ENCODE measurements around the gene SSX2IP.
A peak's percentile ranks its signal among the peaks of the same experiment; 100 is the strongest.

SSX2IP gene

DNA sequence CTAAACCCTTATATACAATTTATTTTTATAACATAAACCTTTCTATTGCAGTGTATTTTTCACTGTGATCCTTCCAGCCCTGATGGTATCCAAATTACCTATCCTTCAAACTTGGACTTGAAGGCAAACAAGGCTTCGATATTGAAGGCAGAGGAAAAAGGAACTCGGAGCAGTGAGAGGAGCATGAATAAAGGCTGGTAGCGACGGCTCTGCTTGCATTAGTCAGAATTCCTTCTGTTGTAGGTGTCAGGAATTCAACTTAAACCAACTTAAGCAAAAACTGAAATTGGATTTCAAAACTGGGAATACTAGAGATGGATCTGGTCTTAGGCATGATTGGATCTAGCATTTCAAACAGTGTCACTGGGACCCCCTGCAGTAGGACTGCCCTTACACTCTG lies 17.8 kb upstream of the SSX2IP start:
- no peak for DNase-seq

DNA sequence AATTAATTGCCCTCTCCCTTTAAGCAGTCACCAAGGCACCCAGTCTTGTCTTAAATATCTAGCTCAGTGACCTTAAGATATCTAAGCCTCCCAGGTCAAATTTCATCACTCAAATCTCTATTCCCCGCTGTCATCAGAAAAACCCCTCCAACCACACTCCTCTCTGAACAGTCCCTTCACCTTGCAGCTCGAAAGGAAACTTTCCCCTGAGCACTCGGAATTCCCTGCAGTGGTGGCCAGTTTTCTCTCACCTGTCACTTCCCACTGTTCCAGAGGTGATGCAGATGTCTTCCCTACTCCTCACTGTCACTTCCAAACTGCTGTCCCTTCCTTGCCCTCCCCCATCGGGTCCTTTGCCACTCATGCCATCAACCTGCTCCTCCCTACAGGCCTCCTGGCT lies 15.3 kb upstream of the SSX2IP start:
- DNase-seq: no peak

DNA sequence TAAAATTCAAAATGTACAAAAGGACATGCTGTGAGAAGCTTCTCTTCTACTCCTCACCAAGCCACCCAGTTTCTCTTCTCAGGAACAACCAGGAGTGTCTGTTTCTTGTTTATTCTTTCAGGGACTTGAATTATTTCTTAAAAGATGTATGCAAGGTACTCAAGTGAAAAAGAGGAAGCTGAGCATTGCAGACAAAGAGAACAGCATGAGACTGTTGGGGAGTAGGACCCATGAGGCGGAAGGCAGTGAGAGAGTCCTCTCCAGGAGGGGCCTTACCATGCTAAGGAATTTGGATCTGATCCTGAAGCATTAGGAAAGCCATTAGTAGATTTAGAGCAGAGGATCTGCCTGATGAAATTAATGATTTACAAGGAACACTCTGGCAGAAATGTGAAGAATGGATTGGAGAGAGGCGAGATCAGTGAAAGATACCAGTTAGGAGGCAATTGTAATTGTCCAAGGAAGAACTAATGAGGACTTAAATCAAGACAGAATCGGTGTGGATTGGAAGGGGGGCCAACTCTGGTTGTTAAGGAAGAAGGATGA lies 14.7 kb upstream of the SSX2IP start:
- no peak for DNase-seq

DNA sequence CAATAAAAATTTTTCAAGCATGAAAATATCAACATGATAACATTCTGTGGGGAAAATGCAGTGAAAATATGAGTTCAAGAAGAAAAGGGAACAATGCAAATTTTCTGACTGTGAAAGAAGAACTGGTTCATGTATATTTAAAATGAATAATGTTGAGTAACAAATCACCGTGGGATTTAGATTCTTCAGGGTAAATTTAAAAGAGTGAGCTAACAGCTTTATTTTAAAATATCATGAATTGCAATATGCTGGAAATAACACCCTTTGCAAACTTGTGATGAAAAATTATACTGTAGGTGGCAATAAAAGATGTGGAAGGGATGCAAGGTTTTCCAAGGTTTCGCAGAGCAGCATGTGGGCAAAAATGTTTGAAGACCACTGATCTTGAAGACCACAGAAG lies 13.2 kb upstream of the SSX2IP start:
- DNase-seq: no peak

DNA sequence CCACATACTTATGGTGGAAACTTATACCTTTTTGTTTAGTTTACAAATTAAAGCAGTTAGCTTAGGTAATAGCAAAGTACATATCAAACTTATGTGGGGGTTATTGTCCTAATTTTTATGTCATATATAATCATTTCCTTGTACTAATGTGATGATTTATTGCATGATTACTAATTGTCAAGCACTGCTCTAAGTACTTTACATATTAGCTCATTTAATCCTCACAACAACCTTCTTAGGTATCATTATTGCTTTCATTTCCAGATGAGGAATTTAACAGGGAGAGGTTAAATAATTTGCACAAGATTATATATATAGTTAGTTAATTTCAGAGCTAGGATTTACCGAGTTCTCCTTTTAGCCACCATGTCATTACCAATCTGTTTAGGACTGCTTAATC lies 11.9 kb upstream of the SSX2IP start:
- DNase-seq: no peak

DNA sequence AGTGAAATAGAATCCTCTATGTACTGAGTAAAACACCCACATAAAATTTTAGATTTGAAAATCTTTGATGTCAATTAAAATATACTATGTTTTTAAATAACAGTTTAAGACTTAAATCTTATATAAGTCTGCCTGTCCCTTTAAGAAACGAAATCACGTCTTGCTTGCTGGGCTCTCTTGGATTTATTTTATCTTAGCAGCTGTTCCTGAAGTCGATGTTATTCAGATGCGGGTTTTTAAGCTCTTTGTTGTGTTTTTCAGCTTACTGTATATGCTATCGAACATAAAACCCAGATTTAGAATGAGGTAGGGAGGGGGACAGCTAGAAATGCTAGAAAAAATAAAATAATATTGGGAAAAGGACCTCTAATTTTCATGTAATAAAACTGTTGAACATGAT lies 11.1 kb upstream of the SSX2IP start:
- DNase-seq: no peak

DNA sequence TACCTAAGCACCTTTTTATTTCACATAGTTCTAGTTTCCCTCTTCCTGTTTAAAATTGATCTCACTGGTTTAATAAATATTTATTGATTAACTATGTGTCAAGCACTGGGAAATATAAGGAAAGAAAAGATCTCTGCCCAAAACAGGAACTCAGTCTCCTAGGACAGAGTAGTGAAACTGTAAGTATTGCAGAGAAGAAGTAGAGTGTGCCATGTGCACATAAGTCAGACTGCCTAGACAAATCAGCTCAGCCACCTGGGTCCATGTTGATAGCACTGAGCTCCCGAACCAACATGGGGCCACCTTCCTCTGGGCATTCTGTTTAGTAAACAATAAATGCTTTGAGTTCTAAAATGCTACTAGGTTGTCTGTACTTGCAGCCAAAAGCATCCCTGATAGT lies 9.8 kb upstream of the SSX2IP start:
- no peak for DNase-seq

DNA sequence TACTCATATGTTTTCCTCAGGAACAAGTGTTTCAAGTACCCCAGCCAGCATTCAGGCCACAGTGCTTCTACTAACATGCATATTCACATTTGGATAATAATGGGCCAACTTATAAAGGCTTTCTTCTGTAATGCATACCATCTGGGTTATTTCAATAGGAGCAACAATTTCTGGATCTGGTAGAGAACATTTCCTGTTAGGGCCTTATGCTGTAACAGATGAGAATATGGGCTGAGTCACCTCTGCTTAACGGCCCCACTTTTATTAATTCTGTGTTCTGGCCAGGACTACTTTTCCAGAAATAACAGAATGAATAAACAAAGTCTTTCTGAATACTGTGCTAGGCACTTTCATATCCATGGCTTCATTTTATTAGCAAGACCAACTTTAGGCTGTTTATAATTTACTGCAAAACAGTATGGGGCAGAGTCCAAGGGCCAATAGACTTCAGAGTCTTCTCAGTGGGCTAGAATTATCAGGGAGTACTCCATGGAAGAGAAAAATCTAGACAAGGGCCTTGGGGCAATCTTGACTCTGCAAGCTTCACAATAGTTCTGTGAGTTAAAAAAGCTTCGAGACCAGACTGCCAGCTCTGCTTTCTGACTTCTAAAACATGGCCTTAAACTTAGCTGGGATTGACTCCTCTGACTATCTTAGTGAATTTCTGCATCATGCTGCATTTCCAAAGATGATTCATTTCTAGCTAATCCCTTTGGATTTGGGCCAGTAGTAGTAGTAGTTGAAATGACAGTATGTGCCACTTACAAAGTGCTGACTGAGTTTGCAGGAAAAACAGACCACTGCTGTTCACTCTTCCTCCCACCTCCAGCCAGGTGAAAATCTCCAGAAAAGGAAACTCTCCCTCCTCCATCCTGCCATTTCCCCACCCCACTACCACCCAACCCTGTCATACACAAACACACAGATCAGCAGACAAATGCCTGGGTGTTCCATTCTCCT lies 8.2 kb upstream of the SSX2IP start:
- peak; percentile 36 for DNase-seq

DNA sequence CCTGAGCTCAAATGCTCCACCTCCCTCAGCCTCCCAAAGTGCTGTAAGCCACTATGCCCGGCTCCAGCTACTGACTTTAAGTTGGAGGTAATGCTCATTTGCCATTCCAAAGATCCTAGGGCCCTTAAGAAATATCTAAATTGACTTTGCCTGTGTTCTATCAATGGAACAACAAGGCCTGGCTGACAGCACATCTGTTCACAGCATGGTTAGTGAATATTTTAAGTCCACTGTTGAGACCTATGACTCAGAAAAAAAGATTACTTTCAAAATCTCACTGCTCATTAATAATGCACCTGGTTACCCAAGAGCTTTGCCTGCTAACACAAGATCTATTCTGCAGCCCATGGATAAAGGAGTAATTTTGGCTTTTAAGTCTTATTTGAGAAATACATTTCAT lies 3.5 kb upstream of the SSX2IP start:
- DNase-seq: no peak

DNA sequence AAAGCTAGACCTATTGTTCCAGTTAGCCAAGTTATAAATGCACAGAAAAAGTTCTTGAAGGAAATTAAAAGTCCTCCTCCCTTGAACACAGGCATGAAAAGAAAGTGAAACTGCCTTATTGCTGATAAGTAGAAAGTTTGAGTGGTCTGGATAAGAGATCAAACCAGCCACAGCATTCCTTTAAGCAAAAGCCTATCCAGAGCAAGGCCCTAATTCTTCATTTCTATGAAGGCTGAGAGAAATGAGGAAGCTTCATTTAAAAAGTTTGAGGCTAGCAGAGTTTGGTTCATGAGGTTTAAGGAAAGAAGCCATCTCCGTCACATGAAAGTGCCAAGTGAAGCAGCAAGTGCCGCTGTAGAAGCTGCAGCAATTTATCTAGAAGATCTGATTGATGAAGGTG lies 2.7 kb upstream of the SSX2IP start:
- DNase-seq: no peak

DNA sequence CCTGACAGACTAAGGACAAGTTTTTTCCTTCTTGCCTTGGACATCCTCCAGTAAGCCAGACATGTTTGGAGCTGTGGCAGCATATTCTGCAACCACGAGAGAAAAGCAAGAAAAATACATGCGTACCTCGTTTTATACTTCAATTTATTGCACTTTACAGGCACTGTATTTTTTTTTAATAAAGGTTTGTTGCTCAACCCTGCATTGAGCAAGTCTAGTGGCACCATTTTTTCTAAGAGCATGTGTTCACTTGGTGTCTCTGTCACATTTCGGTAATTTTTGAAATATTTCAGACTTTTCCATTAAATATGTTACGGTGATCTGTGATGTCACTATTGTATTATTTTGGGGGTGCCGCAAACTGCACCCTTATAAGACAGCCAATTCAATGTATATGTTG lies 2.1 kb upstream of the SSX2IP start:
- no peak for DNase-seq

DNA sequence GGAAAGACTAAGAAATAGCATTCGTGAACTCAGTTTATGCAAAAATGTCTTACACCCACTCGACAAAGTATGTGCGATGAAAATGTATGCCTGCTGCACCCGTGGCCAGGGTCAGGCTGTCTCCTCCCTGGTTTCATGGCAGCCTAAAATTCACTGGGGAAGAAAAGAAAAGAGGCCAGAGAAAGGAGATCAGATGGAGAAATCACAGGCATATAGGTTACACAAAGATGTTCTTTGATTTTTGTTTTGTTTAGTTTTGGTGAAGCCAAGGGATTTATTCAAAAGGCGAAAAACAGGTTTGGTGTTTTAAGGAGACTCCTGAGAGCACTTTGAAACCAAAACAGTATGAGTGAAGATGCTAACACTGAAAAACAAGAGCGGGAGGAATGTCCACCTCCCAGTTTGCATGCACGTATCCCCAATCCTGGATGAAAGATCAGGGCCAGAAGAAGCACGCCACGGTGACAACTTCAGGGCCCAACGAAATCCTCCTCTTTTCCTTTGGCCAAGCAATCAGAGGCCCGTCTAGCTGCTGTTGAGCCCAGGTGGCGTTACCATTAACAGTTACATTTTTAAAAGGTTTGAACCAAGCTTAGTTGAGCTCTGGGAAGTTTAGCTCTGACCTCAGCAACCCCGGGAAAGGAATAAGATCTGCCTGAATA lies 992 bp upstream of the SSX2IP start:
- no peak for DNase-seq

DNA sequence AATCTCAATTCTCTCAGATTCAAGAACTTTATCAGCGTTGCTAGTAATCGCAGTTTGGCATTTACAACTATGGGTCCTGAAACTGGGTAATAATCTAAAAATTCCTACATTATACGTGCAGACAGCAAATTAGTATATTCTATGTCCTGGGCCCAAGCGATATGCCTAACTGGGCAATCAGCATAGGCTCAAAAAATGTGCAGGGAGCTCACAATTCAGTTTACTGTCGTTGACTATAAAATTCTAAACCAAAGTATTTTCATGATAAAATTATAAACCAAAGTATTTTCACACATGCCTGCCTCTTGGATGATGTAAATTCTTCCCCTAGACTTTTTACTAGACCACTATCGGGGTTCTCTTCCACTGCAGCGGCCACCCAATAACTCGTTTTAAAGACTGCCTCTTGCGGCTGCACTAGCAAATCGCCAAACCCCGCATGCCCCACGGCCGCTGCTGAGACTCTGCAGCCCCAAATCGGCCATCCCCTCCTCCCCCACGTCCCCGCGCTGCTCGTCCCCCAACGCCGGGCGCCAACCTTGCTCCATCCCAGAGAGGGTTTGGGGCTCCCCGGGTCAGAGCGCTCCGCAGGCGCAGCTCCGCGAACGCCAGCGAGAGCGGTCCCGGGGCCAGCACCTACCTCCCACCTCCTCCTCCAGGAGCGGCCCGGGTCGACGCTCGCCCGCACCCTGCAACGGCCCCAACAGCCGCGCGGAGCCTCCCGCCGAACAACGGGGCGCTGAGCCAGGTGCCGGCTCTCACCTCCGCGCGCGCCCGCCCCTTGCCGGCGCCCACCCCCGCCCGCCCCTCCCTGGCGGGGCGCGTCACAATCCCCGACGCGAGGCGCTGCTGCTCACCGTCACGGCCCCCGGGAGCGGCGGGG lies 506 bp downstream of the SSX2IP start:
- peak; percentile 68 for DNase-seq

DNA sequence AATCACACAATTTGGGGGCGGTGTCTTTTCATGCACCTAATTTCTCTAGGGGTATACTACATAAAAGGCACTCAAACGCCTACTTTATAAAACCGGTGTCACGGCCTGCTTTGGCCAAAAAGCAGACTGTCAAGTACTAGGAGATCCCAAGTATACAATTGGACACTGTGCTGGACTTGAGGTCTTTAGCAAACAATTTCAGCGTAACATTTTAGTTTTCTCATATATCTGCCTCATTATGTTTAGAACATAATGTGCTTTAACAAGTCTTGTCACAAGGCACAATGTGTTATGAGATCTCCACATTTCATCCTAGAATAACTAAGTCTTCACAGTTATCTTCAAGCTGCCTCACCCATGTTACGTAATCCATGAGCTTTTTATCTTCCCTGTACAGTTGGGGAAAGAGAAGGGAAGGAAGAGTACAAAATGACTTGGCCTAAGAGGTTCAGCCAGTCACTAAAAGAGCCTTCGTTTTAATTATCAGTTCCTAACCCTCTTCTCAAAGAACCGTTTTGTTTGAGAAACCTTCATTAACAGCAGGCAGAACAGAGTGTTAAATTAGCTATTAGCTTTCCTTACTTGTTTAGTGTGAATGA lies 1.7 kb downstream of the SSX2IP start:
- no peak for DNase-seq

DNA sequence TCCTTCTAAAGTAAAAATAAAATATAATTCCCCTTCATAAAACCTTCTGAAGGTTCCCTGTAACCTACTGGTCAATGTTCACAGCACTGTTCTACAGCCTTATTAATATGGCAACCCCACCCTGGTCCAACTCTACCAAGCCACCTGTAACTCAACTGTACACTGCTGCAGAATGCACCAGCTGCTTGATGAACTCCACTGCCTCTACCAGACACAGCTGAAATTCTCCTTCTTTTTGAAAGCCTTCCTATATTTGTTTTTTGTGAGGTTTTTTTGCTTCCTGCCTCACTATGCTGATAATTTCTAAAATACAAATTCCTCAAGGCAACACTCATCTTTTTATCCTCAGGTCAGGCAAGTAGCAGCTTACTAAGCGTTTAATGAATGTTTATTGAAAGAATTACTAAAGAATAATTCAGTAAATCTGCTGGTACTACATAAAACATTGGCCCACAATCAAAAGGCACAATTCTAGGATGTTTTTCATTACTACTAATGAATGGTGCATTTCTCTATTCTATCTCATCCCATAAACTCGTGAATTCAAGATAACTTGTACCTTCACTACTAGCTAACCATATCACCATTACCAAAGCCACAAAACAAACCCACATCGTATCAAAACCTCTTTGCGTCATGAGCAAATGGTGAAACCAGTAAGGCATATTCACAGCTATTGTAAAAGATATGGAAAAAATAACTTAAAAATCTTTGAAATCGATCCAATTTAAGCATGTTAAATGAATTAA lies 2.4 kb downstream of the SSX2IP start:
- no peak for DNase-seq

DNA sequence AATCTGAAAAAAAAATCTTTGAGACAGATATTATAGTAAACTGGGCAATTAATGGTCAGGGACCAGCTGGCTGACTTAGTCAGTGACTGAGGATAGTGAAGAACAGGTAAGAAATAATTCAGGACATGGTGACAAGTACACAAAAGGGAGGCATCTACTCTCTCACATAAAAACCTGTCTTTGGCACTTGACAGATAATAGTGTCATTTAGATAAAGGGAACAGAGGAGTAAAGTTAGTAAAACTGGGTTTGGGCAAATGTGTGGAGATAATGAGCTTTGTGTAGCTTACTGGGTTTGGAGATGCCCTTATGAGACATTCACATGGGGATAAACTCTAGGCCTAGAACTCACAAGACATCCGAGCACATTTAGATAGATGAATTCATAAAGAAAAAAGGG lies 4.0 kb downstream of the SSX2IP start:
- DNase-seq: no peak

DNA sequence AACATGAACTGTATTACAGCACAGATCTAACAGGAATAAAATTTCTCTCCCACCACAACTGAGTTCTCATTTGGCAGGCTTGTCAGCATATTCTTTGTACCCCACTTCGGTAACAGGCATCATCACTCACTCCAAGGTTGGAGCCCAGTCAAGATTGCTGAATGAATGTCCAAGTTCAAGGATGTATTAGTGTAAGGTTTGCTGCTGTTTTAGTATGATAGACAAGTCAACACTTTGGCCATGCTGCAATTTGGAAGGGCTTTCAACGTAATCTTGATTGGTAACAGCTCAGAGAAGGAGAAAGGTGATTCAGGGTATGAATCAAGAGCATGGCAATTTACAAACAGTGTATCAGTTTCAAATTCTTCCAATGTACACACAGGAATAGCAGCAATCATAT lies 6.8 kb downstream of the SSX2IP start:
- no peak for DNase-seq

DNA sequence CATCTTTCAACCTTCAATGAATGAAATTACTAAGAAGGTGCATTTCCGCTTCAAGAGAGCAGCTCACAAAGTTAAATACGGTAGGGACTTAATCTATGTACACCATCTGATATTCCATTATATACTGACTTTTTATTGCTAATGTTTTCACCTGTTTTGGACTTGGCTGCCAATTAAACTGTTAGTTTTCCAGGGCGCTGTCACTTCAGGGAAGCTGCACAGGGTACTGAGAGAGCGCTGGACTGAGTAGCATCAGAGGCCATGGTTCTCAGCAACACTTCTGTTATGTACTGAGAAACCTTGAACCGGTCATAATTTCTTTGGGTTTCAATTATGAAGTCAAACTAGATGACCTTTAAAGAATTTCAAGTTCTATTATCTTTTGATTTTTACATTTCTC lies 8.2 kb downstream of the SSX2IP start:
- no peak for DNase-seq

DNA sequence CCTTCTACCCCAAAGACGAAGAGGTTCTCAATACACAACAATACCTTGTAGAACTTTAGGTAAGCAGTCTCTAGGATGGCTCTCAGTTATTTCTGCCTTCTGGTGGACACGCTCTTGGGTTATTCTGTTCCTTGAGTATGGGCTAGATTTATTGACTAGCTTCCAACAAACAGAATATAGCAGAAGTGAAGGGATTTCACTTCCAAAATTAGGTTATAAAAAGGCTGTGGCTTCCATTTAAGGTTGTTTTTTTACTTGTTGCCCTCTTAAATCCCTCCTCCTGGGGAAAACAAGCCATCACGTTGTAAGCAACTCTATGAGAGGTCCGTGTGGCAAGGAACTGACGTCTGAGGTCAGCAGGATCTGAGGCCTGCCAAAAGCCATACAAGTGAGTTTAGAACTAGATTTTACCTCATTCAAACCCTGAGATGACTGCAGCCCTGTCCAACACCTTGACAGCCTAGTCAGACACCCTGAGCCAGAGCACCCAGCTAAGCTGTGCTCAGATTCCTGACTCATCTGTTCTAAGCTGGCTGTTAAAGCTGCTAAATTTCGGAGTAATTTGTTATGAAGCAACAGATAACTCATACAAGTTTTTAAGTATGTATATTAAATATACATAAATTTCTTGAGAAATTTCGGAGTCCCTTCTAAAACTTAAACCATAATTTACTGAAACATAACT lies 12.7 kb downstream of the SSX2IP start:
- no peak for DNase-seq

DNA sequence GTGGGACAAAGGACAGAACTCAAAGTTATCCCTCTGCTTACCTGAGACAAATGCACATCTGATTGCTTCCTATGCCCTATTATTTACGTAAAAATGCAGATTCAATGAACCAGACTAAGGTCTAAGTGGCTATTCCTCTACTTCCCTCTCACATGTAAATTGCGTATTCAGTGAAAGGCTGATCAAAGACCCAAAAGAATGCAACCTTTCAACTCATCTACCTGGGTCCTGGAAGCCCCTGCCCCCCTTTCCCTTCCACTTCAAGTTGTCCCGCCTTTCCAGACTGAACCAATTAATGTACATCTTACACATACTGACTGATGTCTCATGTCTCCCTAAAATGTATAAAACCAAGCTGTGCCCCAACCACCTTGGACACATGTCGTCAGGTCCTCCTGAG lies 14.6 kb downstream of the SSX2IP start:
- DNase-seq: no peak

DNA sequence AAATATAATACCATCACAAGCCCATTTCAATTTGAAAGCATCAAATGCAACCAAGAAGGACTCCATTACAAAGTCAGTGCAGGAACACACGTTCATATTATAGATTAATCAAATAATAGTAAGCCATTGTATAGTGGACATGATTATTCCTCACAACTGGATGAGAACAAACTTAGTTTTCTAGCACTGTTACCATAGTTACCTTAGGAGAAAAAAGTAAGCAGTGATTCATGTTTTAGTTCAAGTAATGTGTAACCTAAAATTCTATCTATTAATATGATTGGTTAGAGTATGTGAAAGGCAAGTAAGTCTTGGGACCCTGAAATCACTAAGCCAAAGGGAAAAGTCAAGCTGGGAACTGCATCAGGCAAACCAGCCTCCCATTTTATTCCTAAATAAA lies 15.2 kb downstream of the SSX2IP start:
- no peak for DNase-seq

Data from femur (tissue), 1 donor.